Measurements from ENCODE around the gene FBXL17.

FBXL17 gene

GRCh38 chr5:107959573-107960279 lies 422.2 kb downstream of the FBXL17 start:
- in situ Hi-C loops (cut with HindIII; ENCODE audit: low sequenced_read_pairs): no loop called here

- in situ Hi-C loops (cut with HindIII; ENCODE audit: low sequenced_read_pairs): no loop called here
Observed at GRCh38 chr5:107958861-107959260, 423.0 kb downstream of the FBXL17 start.

- in situ Hi-C loops (cut with HindIII; ENCODE audit: low sequenced_read_pairs): no loop called here
Observed at GRCh38 chr5:107958432-107958831, 423.5 kb downstream of the FBXL17 start.

- in situ Hi-C loops (cut with HindIII; ENCODE audit: low sequenced_read_pairs): no loop called here
Observed at GRCh38 chr5:107957051-107957450, 424.8 kb downstream of the FBXL17 start.

DNA sequence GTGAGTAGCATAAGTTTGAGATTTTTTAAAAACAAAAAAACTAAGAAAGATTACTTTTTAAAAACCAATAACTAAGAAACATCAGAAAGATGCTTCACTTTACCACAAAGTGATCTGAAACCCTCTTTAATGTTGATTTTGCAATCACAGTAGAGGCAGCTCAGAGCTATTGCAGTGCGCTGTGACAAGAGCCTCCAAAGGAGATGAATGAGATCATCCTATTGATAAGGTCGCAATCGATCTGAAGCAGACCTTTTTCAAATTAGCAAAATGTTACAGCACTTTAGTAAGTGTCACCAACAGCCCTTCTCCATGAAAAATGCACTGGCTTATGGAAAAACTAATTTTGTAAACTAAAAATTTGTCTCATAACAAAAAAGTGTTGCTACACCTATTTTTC lies 426.6 kb downstream of the FBXL17 start:
- in situ Hi-C loops (cut with HindIII; ENCODE audit: low sequenced_read_pairs): no loop called here

DNA sequence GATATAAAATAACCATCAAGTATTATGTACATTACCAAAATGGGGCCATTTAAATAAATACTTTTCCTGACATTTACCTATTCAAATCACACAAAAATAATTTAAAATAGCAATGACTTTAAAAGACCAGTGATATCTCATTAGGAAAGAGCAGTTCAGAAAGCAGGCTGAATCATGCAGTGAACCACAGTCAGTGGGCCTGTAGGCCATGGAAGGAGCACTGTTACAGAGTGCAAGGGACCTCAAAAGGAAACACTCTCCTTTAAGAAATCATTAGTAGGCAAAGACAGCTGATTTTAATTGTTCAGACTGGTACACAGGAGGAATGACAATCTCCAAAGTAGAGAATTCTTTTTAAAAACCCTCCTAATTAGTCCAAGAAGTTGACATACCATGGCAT lies 427.6 kb downstream of the FBXL17 start:
- in situ Hi-C loops (cut with HindIII; ENCODE audit: low sequenced_read_pairs): no loop called here

- in situ Hi-C loops (cut with HindIII; ENCODE audit: low sequenced_read_pairs): no loop called here
Observed at GRCh38 chr5:107952450-107952849, 429.4 kb downstream of the FBXL17 start.

DNA sequence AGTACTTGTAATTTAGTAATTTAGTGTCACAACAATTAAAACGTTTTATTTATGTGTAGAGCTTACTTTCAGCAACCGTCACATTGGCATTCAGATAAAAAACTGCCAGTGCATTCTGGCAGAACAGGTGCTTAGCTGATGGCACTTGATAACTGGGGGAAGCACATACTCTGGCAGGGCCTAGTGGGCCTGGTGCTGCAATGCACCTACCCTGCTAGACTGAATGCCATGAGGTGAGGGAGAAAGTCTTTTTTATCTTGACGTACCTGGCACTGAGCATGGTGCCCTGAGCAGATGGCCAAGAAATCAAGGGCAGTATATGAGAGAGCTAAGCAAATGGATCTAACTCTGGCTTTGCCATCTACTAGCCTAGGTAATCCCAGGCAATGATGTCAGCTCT lies 430.6 kb downstream of the FBXL17 start:
- in situ Hi-C loops (cut with HindIII; ENCODE audit: low sequenced_read_pairs): no loop called here

- in situ Hi-C loops (cut with HindIII; ENCODE audit: low sequenced_read_pairs): no loop called here
Observed at GRCh38 chr5:107950776-107951175, 431.1 kb downstream of the FBXL17 start.

DNA sequence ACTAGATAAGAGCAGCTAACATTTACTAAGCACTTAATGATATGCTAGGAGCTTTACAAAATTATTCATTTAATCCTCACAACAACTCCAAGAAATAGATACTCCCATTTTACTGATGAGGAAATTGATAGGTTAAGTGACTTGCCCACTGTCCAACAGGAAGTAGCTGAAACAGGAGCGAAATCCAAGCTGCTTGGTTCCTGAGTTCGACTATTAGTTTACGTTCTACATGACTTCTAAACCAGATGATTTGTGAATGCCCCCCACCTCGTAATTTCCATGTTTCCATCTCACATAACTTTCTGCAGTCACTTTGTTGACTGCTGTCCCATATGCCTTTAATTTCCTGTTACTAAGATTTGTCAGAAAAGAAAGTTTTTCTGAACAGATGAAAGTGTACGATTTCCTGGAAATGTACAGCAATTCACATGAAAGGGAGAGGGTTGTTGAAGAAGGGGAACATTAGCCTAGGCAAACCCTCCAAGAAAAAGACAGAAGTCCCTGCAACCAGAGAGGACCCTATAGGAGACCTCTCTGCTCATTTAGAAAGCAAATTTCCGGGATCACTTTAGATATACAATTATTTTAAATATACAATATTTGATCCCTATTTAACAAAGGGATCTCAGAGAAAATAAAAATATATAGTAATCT lies 432.1 kb downstream of the FBXL17 start:
- in situ Hi-C loops (cut with HindIII; ENCODE audit: low sequenced_read_pairs): no loop called here

DNA sequence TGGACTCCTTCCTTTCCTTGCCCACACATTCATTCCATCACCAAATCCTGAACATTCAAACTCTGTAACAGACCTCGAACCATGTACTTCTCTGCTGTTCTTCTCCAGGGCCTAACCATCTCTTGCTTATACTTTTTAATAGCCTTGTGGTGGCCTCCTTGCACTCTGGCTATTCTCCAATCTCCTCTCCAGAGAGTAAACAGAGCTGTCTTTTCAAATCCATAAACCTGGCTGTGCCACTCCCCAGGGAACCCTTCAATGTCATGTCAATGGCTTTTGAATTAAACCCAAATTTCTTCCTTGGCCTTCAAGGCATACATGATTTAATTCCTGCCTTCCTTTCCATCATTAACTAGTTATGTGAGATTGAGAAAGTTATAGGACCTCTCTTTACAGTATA lies 433.5 kb downstream of the FBXL17 start:
- in situ Hi-C loops (cut with HindIII; ENCODE audit: low sequenced_read_pairs): no loop called here

GRCh38 chr5:107945061-107945460 lies 436.8 kb downstream of the FBXL17 start:
- in situ Hi-C loops (cut with HindIII; ENCODE audit: low sequenced_read_pairs): no loop called here

DNA sequence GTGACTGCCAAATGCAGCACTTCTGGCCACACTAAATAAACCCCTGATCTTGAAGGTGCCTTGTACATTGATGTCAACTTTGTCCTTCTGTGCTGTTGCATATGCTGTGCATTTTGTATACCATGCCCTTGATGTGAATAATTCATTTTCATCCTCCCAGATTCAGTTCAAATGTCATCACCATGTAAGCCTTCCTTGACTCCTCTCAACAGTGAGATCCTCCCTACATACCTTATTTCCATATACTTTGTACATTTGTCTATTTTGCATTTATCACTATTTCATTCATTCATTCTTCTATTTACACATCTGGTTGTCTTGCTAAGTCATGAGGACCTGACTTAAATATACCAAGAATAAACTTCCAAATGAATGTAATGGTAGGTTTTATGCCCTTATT lies 438.0 kb downstream of the FBXL17 start:
- in situ Hi-C loops (cut with HindIII; ENCODE audit: low sequenced_read_pairs): no loop called here

DNA sequence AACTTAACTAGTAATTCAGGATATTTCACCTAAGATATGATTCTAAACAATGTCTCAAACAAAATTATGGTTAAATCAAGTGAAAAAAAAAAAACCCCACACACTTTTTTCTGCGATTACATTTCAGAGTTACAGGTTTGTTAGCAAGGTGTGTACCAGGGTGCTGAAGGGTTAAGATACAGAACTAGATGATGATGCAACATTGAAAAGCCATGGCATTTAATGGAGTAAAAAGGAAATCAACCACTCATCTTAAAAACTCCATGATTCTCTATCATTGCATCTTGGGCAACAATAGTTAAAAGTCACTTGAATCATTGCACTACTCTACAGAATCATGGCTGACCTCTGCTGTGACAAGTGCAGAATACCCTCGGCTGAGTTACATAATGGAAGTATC lies 440.9 kb downstream of the FBXL17 start:
- in situ Hi-C loops (cut with HindIII; ENCODE audit: low sequenced_read_pairs): no loop called here

GRCh38 chr5:107937651-107938355 lies 444.1 kb downstream of the FBXL17 start:
- in situ Hi-C loops (cut with HindIII; ENCODE audit: low sequenced_read_pairs): no loop called here

GRCh38 chr5:107937204-107937603 lies 444.7 kb downstream of the FBXL17 start:
- in situ Hi-C loops (cut with HindIII; ENCODE audit: low sequenced_read_pairs): no loop called here

- in situ Hi-C loops (cut with HindIII; ENCODE audit: low sequenced_read_pairs): no loop called here
Observed at GRCh38 chr5:107936515-107936914, 445.4 kb downstream of the FBXL17 start.

DNA sequence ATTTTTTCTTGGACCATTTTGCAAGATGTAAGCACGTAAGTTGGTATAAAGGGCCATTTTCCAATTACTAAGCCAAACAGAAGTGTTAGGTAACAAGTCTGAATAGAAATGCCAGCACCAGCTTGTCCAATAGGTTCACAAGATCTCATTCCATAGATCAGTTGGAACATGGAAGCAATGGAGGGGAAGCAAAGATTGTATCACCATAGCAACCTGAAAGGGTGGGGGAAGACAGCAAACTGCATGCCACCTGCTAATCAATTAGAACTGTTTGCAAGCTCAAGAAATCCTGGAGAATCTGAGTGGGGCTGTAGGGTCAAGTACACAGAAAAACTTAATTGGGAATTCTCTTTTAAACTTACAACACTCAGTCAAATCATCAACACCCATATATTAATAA lies 446.3 kb downstream of the FBXL17 start:
- in situ Hi-C loops (cut with HindIII; ENCODE audit: low sequenced_read_pairs): no loop called here

DNA sequence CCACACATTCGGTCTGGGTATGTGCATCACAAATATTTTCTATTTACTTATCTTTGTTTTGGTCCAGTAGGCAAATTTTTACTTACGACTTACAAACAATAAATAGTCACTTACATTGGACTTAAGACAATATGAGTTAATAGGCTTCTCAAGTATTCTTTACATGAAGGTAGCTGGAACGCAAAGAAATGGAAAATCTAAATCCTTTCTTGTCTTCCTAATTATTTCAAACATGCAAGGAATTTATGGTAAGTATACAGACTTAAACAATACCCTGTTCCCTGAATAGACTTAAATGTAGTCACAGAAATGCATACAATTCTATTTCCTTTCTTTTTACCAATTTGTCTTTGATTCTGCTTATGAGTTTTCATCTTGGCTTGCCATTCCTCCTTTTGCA lies 448.6 kb downstream of the FBXL17 start:
- in situ Hi-C loops (cut with HindIII; ENCODE audit: low sequenced_read_pairs): no loop called here

DNA sequence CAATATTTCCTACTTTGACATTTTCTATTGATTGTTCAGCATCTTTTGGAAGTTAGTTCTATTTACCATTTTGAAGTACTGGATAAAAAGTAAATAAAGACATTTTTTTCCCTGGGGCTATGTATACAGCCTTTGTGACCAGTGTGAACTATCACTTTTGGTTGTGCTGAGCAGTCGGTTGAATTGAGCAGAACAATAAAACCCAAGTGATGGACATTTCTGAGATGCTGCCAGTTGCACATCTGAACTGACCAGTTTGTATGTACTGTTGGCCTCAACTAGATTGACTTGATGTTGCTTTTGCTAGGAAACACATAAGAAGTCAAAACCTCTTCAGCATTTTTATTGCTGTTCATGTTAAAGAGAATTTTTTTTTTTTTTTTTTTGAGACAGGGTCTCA lies 451.0 kb downstream of the FBXL17 start:
- in situ Hi-C loops (cut with HindIII; ENCODE audit: low sequenced_read_pairs): no loop called here

- in situ Hi-C loops (cut with HindIII; ENCODE audit: low sequenced_read_pairs): no loop called here
Observed at GRCh38 chr5:107930092-107930491, 451.8 kb downstream of the FBXL17 start.

DNA sequence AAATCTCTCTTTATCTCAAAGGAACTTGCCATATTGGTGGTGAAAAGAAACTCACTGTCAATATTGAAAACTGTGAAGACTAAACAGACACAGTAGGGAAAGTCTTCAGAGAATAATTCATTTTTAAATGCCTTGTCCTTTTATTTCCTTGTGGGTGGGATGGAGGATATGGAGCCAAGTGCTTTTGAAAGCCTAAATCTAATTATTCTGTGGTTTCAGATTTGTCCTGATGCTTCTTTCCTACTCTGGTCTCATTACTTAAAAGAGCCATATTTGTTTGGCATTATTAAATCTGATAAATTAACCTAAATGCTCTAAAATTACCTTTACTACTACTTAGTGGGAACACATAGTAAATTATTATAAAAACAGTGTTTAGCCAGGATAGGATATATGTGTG lies 452.8 kb downstream of the FBXL17 start:
- in situ Hi-C loops (cut with HindIII; ENCODE audit: low sequenced_read_pairs): no loop called here

All from endothelial cell of hepatic sinusoid (primary cell).